Caki2 (cell line): Measurements from ENCODE around the gene RASAL2. TPM values are rescaled to one million over a fixed set of nuclear protein-coding genes. Genes with fewer than 3 reads are reported as not detected.

Experiments used
- DNase-seq: peaks from one replicate; pipeline ENCODE4 v3.0.0-alpha.2; 2015; ENCODE audit warnings: low read depth
- in situ Hi-C: cut with HindIII; loops from 2 replicates; pipeline ENCODE4 v1.10.0; 2016; ENCODE audit warnings: low sequenced_read_pairs, low pct_unique_long_range_greater_than_20kb, mixed read lengths
- total RNA-seq: library from RNA; depleted of rRNA; stranded (reverse); fragments of >200 nt; shearing (Covaris generic); gene quantifications from 2 replicates; pipeline ENCODE4 v1.2.3, GENCODE V29; 2014; ENCODE audit warnings: low replicate concordance

RASAL2 gene
- total RNA-seq, 1 experiment from 2014 or later, result 7.4 TPM

- DNase-seq, result no peak
- in situ Hi-C loops, result no loop called here
Observed at GRCh38 chr1:178418284-178418955, 324.5 kb downstream of the RASAL2 start.

- in situ Hi-C loops, result no loop called here
- no peak for DNase-seq
Observed at GRCh38 chr1:178434360-178434759, 340.5 kb downstream of the RASAL2 start.

GRCh38 chr1:178434899-178435435 is 341.1 kb downstream of the RASAL2 start:
- no peak for DNase-seq
- in situ Hi-C loops, result no loop called here

GRCh38 chr1:178436899-178437298 is 343.0 kb downstream of the RASAL2 start:
- in situ Hi-C loops, result no loop called here
- no peak for DNase-seq

- in situ Hi-C loops, result no loop called here
Observed at GRCh38 chr1:178438432-178438831, 344.5 kb downstream of the RASAL2 start.

GRCh38 chr1:178442925-178443324 is 349.0 kb downstream of the RASAL2 start:
- DNase-seq, result no peak
- in situ Hi-C loops, result no loop called here

More at GRCh38 chr1:178438432-178438831, 344.5 kb downstream of the RASAL2 start:
- DNase-seq, result no peak

- no peak for DNase-seq
- in situ Hi-C loops, result no loop called here
Observed at GRCh38 chr1:178450871-178451270, 357.0 kb downstream of the RASAL2 start.

GRCh38 chr1:178451529-178451928 is 357.6 kb downstream of the RASAL2 start:
- in situ Hi-C loops, result no loop called here

GRCh38 chr1:178452013-178452412 is 358.1 kb downstream of the RASAL2 start:
- no peak for DNase-seq
- in situ Hi-C loops, result no loop called here

More at GRCh38 chr1:178451529-178451928, 357.6 kb downstream of the RASAL2 start:
- no peak for DNase-seq

GRCh38 chr1:178456472-178456871 is 362.6 kb downstream of the RASAL2 start:
- no peak for DNase-seq
- in situ Hi-C loops, result no loop called here

GRCh38 chr1:178457651-178458050 is 363.7 kb downstream of the RASAL2 start:
- in situ Hi-C loops, result no loop called here
- DNase-seq, result no peak

- in situ Hi-C loops, result no loop called here
- DNase-seq, result no peak
Observed at GRCh38 chr1:178458203-178458602, 364.3 kb downstream of the RASAL2 start.

- in situ Hi-C loops, result no loop called here
- no peak for DNase-seq
Observed at GRCh38 chr1:178461104-178461503, 367.2 kb downstream of the RASAL2 start.

- no peak for DNase-seq
- in situ Hi-C loops, result no loop called here
Observed at GRCh38 chr1:178461701-178462100, 367.8 kb downstream of the RASAL2 start.

- in situ Hi-C loops, result no loop called here
- no peak for DNase-seq
Observed at GRCh38 chr1:178464141-178464540, 370.2 kb downstream of the RASAL2 start.

GRCh38 chr1:178464566-178464965 is 370.7 kb downstream of the RASAL2 start:
- in situ Hi-C loops, result no loop called here
- no peak for DNase-seq

- DNase-seq, result no peak
- in situ Hi-C loops, result no loop called here
Observed at GRCh38 chr1:178465011-178465410, 371.1 kb downstream of the RASAL2 start.

GRCh38 chr1:178467837-178468236 is 373.9 kb downstream of the RASAL2 start:
- in situ Hi-C loops, result no loop called here
- DNase-seq, result no peak

GRCh38 chr1:178470411-178470960 is 376.6 kb downstream of the RASAL2 start:
- DNase-seq, result no peak

GRCh38 chr1:178472531-178472930 is 378.6 kb downstream of the RASAL2 start:
- in situ Hi-C loops, result no loop called here
- DNase-seq, result no peak

More at GRCh38 chr1:178470411-178470960, 376.6 kb downstream of the RASAL2 start:
- in situ Hi-C loops, result no loop called here
